GM12892 (cell line): ENCODE data around the gene ONECUT1.

ENCODE experiments used
- POLR2A ChIP-seq: IDR thresholded peaks from 2 replicates; pipeline ENCODE4 v1.6.1; 2011; ENCODE audit warnings: low read depth, low read length, control low read depth
- POLR2AphosphoS5 ChIP-seq: IDR thresholded peaks from 2 replicates; pipeline ENCODE4 v1.6.1; 2011; ENCODE audit warnings: low read depth, low read length, control low read depth

GRCh38 chr15:52772766-52773165 is 17.4 kb downstream of the ONECUT1 start:
- no peak for TF ChIP-seq POLR2AphosphoS5
- TF ChIP-seq POLR2A, result no peak
